ENCODE data around the gene OTUD3.

GRCh38 chr1:19879227-19879626 is 3.0 kb upstream of the OTUD3 start:
- no peak for TF ChIP-seq CTCF (IDR thresholded peaks at IDR 0.05)
- TF ChIP-seq POLR2AphosphoS5 (IDR thresholded peaks at IDR 0.05; ENCODE audit: insufficient read depth in 1 of 2, low read depth in 1 of 2), result no peak
- TF ChIP-seq POLR2A (IDR thresholded peaks at IDR 0.05), result no peak
